DOHH2 (cell line): ENCODE data around the gene AP4M1.

ENCODE experiments used
- EZH2phosphoT487 ChIP-seq: fragments of 200-600 bp; sonication (generic); IDR thresholded peaks from 2 replicates; pipeline ENCODE4 v1.6.1; 2017; ENCODE audit warnings: borderline replicate concordance, mild to moderate bottlenecking, antibody characterized with exemption, low read length, moderate library complexity, mixed read lengths
- TF ChIP-seq, protein P1 (sequence below): fragments of 200-600 bp; sonication (generic); IDR thresholded peaks from one replicate; pipeline ENCODE4 v1.5.1; 2014; ENCODE audit warnings: antibody characterized with exemption, mild to moderate bottlenecking, low read depth, low read length; ENCODE audit not compliant: poor library complexity, severe bottlenecking

DNA sequence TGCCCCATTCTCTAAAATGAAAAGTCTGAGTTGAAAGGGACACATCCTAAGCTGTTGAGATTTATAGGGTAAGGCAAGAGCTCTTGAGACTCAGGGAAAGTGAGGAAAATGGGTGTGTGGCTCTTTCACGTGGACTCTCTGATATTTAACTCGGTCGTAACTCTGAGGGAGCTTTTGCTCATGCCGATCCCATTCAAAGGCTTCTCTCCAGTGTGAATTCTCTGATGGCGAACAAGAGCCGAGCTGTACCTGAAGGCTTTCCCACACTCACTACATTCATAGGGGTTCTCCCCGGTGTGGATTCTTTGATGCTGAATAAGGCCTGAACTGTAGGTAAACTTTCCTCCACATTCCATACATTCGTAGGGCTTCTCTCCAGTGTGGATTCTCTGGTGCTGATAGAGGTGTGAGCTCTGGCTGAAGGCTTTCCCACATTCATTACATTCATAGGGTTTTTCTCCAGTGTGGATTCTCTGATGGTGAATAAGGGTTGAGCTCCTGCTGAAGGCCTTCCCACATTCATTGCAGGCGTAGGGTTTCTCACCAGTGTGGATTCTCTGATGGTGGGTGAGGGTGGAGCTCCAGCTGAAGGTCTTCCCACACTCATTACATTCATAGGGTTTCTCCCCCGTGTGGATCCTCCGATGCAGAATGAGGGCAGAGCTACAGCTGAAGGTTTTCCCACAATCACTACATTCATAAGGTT lies 30.3 kb upstream of the AP4M1 start:
- TF ChIP-seq, protein P1, sequence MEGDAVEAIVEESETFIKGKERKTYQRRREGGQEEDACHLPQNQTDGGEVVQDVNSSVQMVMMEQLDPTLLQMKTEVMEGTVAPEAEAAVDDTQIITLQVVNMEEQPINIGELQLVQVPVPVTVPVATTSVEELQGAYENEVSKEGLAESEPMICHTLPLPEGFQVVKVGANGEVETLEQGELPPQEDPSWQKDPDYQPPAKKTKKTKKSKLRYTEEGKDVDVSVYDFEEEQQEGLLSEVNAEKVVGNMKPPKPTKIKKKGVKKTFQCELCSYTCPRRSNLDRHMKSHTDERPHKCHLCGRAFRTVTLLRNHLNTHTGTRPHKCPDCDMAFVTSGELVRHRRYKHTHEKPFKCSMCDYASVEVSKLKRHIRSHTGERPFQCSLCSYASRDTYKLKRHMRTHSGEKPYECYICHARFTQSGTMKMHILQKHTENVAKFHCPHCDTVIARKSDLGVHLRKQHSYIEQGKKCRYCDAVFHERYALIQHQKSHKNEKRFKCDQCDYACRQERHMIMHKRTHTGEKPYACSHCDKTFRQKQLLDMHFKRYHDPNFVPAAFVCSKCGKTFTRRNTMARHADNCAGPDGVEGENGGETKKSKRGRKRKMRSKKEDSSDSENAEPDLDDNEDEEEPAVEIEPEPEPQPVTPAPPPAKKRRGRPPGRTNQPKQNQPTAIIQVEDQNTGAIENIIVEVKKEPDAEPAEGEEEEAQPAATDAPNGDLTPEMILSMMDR = no peak
- no peak for TF ChIP-seq EZH2phosphoT487
